ENCODE results near the gene UBE2F.
"Not testable (repeated sequence)": the region's sequence is repeated elsewhere in the genome, so short reads cannot be mapped to it uniquely, and the experiment has no call there.

The UBE2F gene

DNA sequence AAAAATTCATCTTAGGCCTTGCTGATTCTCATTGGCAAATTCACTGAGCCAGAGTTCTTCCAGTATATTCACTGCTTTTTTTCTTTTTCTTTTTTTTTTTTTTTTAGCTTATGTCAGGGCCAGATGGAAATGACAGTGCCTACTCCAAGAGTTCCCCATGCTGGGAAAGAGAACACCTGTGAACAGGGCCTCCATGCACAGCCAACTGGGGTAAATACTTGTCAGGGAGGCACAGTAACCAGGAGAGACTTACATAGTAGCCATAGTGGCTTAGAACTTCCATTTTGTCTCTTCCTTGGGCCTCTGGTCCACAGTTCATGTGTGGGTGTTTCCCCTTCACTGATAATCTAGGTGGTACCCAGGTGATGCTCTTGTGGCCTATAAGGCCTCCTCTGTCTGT lies 78.8 kb downstream of the UBE2F start:
- H3K36me3 ChIP-seq (ENCODE audit: control insufficient read depth, insufficient read depth, low read length), result peaks cover 26% of the 10 kb centered on the region
- H3K9ac ChIP-seq (ENCODE audit: low read depth, low read length), result no peak overlapping the region
- H3K27ac ChIP-seq (ENCODE audit: low read depth, low read length), result no peak overlapping the region
- H3K4me1 ChIP-seq (ENCODE audit: control insufficient read depth, insufficient read depth, low read length), result no peaks in the 10 kb centered on the region
- no peaks in the 10 kb centered on the region for H3K9me3 ChIP-seq (ENCODE audit: control insufficient read depth, insufficient read depth, low read length)
- no peaks in the 10 kb centered on the region for H3K27me3 ChIP-seq (ENCODE audit: control insufficient read depth, insufficient read depth, low read length)
- no peak overlapping the region for H3K4me3 ChIP-seq (ENCODE audit: low read depth, low read length)

DNA sequence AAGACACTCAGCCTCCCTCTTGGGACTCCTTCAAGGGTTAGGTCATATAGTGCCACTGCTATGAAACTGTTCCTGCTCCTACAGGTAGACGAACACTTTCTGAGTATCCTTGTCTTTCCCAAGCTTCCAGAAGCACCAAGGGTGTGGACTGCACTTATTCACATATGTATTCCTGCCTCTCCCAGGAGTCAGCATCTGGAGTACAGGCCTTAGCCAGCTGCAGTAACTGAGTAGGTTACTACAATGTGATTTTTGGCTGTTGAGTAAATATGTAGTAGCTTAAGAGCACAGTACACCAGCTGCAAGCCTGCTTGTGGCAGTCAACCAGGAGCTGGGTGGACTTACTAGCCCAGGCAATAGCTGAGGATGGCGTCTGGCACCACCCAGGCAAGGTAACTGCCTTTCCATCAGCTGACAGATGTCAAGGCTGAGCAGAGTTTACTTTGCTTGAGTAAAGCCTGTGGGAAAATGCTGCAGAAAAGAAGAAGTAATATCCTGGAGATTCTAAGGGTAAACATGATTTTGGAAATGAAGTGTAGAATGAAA lies 80.0 kb downstream of the UBE2F start:
- H3K36me3 ChIP-seq (ENCODE audit: control insufficient read depth, insufficient read depth, low read length), result peaks cover 14% of the 10 kb centered on the region
- no peak overlapping the region for H3K9ac ChIP-seq (ENCODE audit: low read depth, low read length)
- no peaks in the 10 kb centered on the region for H3K9me3 ChIP-seq (ENCODE audit: control insufficient read depth, insufficient read depth, low read length)
- H3K27me3 ChIP-seq (ENCODE audit: control insufficient read depth, insufficient read depth, low read length), result no peaks in the 10 kb centered on the region
- no peaks in the 10 kb centered on the region for H3K4me1 ChIP-seq (ENCODE audit: control insufficient read depth, insufficient read depth, low read length)
- H3K27ac ChIP-seq (ENCODE audit: low read depth, low read length), result no peak overlapping the region
- no peak overlapping the region for H3K4me3 ChIP-seq (ENCODE audit: low read depth, low read length)

DNA sequence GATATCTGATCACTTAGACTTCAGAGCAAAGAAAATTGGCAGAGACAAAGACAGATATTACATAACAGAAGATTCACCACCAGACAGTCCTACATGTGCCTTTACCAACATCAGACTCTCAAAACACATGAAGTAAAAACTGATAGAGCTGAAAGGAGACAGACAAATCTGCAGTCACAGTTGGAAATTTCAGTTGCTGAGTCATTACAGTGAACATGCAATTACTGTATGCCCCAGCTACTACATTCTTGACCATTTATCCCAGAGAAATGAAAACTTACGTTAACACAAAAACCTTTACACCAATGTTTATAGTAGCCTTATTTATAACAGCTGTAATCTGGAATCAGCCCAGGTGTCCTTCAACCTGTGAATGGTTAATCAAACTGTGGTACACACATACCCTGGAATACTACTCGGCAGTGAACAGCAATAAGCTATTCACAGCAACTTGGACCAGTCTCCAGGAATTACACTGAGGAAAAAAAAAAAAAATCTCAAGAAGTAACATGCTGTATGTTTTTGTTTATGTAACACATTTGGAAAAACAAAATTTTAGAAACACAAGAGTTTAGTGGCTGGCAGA lies 86.5 kb downstream of the UBE2F start:
- Histone ChIP-seq H3K36me3 (ENCODE audit: control insufficient read depth, insufficient read depth, low read length) (no peaks in the 10 kb centered on the region), H3K27ac (ENCODE audit: low read depth, low read length) (no peak overlapping the region), H3K9me3 (ENCODE audit: control insufficient read depth, insufficient read depth, low read length) (no peaks in the 10 kb centered on the region), H3K27me3 (ENCODE audit: control insufficient read depth, insufficient read depth, low read length) (no peaks in the 10 kb centered on the region), H3K4me3 (ENCODE audit: low read depth, low read length) (no peak overlapping the region), H3K4me1 (ENCODE audit: control insufficient read depth, insufficient read depth, low read length) (no peaks in the 10 kb centered on the region), H3K9ac (ENCODE audit: low read depth, low read length) (no peak overlapping the region)

DNA sequence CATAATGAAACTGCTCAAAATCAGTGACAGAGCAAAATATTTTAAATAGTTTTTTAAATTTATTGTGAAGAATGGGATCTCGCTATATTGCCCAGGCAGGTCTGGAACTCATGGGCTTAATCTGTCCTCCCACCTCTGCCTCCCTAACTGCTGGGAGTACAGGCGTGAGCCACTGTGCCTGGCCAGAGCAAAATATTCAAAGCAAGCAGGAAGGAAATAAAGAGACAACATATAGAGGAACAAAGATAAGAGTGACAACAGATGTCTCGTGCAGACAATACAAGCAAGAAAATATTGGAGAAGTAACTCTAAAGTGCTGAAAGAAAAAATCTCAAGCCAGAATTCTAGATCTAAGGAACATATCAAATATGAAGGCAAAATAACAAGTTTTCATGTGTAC lies 89.0 kb downstream of the UBE2F start:
- Histone ChIP-seq H3K4me3 (ENCODE audit: low read depth, low read length) (no peak overlapping the region), H3K27me3 (ENCODE audit: control insufficient read depth, insufficient read depth, low read length) (no peaks in the 10 kb centered on the region), H3K9me3 (ENCODE audit: control insufficient read depth, insufficient read depth, low read length) (no peaks in the 10 kb centered on the region), H3K9ac (ENCODE audit: low read depth, low read length) (no peak overlapping the region), H3K4me1 (ENCODE audit: control insufficient read depth, insufficient read depth, low read length) (peaks cover 2% of the 10 kb centered on the region; the same call in 1 of the 2 replicates), H3K27ac (ENCODE audit: low read depth, low read length) (no peak overlapping the region), H3K36me3 (ENCODE audit: control insufficient read depth, insufficient read depth, low read length) (no peaks in the 10 kb centered on the region)

GRCh38 chr2:238057696-238058575 lies 91.1 kb downstream of the UBE2F start:
- H3K9ac ChIP-seq (ENCODE audit: low read depth, low read length); H3K36me3 ChIP-seq (ENCODE audit: control insufficient read depth, insufficient read depth, low read length); H3K9me3 ChIP-seq (ENCODE audit: control insufficient read depth, insufficient read depth, low read length); H3K4me1 ChIP-seq (ENCODE audit: control insufficient read depth, insufficient read depth, low read length); H3K27ac ChIP-seq (ENCODE audit: low read depth, low read length); H3K4me3 ChIP-seq (ENCODE audit: low read depth, low read length); H3K27me3 ChIP-seq (ENCODE audit: control insufficient read depth, insufficient read depth, low read length): not testable (repeated sequence)

DNA sequence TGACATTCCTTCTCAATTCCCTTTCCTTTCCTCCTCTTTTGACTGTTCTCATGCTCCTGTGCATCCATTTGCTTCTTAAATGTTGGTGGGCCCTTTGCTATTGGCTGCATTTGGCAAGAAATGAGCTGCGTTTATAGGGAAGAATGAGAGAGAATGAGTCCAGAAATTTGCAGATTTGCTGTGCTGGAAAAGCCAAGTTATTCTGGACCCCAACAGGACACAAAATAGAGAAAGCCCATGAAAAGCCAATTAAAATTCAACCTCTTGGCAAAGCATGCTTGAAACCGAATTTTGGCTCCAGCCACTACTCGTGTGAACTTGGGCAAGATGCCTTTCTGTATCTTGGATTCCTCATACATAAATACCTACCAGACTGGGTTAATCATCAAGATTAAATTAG lies 92.7 kb downstream of the UBE2F start:
- no peak overlapping the region for H3K27ac ChIP-seq (ENCODE audit: low read depth, low read length)
- peak overlapping the region; percentile 93 for H3K4me3 ChIP-seq (ENCODE audit: low read depth, low read length)
- H3K9me3 ChIP-seq (ENCODE audit: control insufficient read depth, insufficient read depth, low read length), result no peaks in the 10 kb centered on the region
- no peak overlapping the region for H3K9ac ChIP-seq (ENCODE audit: low read depth, low read length)
- H3K27me3 ChIP-seq (ENCODE audit: control insufficient read depth, insufficient read depth, low read length), result no peaks in the 10 kb centered on the region
- peaks cover 10% of the 10 kb centered on the region for H3K36me3 ChIP-seq (ENCODE audit: control insufficient read depth, insufficient read depth, low read length)
- peaks cover 8% of the 10 kb centered on the region; the same call in 1 of the 2 replicates for H3K4me1 ChIP-seq (ENCODE audit: control insufficient read depth, insufficient read depth, low read length)

GRCh38 chr2:238060096-238060541 lies 93.3 kb downstream of the UBE2F start:
- H3K36me3 ChIP-seq (ENCODE audit: control insufficient read depth, insufficient read depth, low read length), result peaks cover 16% of the 10 kb centered on the region
- no peaks in the 10 kb centered on the region for H3K9me3 ChIP-seq (ENCODE audit: control insufficient read depth, insufficient read depth, low read length)
- peaks cover 8% of the 10 kb centered on the region; the same call in 1 of the 2 replicates for H3K4me1 ChIP-seq (ENCODE audit: control insufficient read depth, insufficient read depth, low read length)
- peak overlapping the region; percentile 91 for H3K27ac ChIP-seq (ENCODE audit: low read depth, low read length)
- H3K27me3 ChIP-seq (ENCODE audit: control insufficient read depth, insufficient read depth, low read length), result no peaks in the 10 kb centered on the region
- peak overlapping the region; percentile 93 for H3K4me3 ChIP-seq (ENCODE audit: low read depth, low read length)
- peak overlapping the region; percentile 79 for H3K9ac ChIP-seq (ENCODE audit: low read depth, low read length)

DNA sequence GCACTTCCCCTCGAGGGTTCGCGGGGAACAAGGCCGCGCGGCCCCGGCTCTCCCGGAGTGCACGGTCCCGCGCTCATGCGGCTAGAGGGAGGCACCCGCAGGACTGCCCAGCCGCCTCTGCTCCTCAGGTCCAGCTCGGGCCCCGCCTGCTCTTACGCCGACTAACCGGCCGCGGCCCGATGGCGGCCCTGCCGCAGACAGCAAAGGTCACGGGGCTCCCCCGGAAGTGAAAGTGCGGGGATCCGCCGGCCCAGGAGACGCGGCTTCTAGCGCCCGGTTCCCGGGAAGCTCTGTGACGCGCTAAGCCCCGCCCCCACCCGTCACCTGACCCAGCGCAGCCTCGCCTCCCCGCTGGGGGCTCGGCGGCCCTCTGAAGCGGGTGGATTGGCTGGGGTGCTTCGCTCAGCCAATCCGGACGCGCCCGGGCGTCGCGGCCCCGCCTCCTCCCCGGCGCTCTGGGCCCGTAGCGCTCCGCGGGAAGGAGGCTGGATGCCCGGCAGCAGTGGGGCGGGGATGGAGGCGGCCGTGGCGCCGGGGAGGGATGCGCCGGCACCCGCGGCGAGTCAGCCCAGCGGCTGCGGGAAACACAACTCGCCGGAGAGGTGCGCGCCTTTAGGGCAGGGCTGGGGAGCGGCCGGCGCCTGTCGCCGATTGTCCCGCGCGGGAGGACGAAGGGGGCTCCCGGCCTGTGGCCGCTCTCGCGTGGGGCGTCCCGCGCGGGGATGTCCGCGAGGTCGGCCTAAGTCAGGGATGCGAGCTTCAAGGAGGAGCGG lies 93.9 kb downstream of the UBE2F start, which contains the start of gene SCLY:
Gene SCLY, plus strand, starts transcription at position 460 of the 773 bp plus-strand sequence. Its CDS starts 54 bp downstream, at position 514.
- Histone ChIP-seq H3K36me3 (ENCODE audit: control insufficient read depth, insufficient read depth, low read length) (peaks cover 21% of the 10 kb centered on the region), H3K27ac (ENCODE audit: low read depth, low read length) (peak within 1 kb of the TSS; percentile 91), H3K4me1 (ENCODE audit: control insufficient read depth, insufficient read depth, low read length) (peaks cover 8% of the 10 kb centered on the region; the same call in 1 of the 2 replicates), H3K27me3 (ENCODE audit: control insufficient read depth, insufficient read depth, low read length) (no peaks in the 10 kb centered on the region), H3K4me3 (ENCODE audit: low read depth, low read length) (peak within 1 kb of the TSS; percentile 93), H3K9me3 (ENCODE audit: control insufficient read depth, insufficient read depth, low read length) (no peaks in the 10 kb centered on the region), H3K9ac (ENCODE audit: low read depth, low read length) (peak within 1 kb of the TSS; percentile 79)

GRCh38 chr2:238061315-238062202 lies 94.7 kb downstream of the UBE2F start:
- H3K27me3 ChIP-seq (ENCODE audit: control insufficient read depth, insufficient read depth, low read length), result no peaks in the 10 kb centered on the region
- peaks cover 29% of the 10 kb centered on the region for H3K36me3 ChIP-seq (ENCODE audit: control insufficient read depth, insufficient read depth, low read length)
- peak overlapping the region; percentile 93 for H3K4me3 ChIP-seq (ENCODE audit: low read depth, low read length)
- H3K9me3 ChIP-seq (ENCODE audit: control insufficient read depth, insufficient read depth, low read length), result no peaks in the 10 kb centered on the region
- peak overlapping the region; percentile 77 for H3K9ac ChIP-seq (ENCODE audit: low read depth, low read length)
- peaks cover 8% of the 10 kb centered on the region; the same call in 1 of the 2 replicates for H3K4me1 ChIP-seq (ENCODE audit: control insufficient read depth, insufficient read depth, low read length)
- H3K27ac ChIP-seq (ENCODE audit: low read depth, low read length), result peak overlapping the region; percentile 44

Measured in HUES48 (cell line).